Endothelial cell of umbilical vein (primary cell): ENCODE results near the gene GSPT1. TPM values are rescaled to one million over a fixed set of nuclear protein-coding genes. Genes with fewer than 3 reads are reported as not detected.

ENCODE experiments used
- BruUV-seq: library from RNA; stranded (reverse); fragments of 400-500 nt; replicated peaks from 2 replicates; lab custom pipeline; 2021; lab: Mats Ljungman, UMichigan
- CTCF ChIA-PET: fragments of 300-600, 350-600 bp; sonication (Branson Sonifier 250); formaldehyde crosslinking; loops from one replicate; lab custom pipeline; 2021; ENCODE audit warnings: antibody characterized with exemption, inconsistent platforms; lab: Charles Lee
- POLR2A ChIA-PET: fragments of 300-600, 350-600 bp; sonication (Branson Sonifier 250); formaldehyde crosslinking; loops from one replicate; lab custom pipeline; 2021; ENCODE audit warnings: antibody characterized with exemption, inconsistent platforms; lab: Charles Lee
- DNase-seq: peaks from one replicate; pipeline ENCODE4 v3.0.0-alpha.2; 2011; ENCODE audit warnings: low read depth, low spot score
- FAIRE-seq: peaks from 2 replicates; lab custom pipeline; 2011; peaks lifted over from hg19 to GRCh38; lab: Jason Lieb, UNC
- H2AFZ ChIP-seq: 2 replicates; pipeline ENCODE4 v1.6.0; 2012; ENCODE audit warnings: low read depth, low read length, control low read depth, inconsistent platforms
- H3K27ac ChIP-seq: 2 replicates; pipeline ENCODE4 v1.5.1; 2011; ENCODE audit warnings: low read depth, mild to moderate bottlenecking, control low read depth, low read length, moderate library complexity; ENCODE audit not compliant: insufficient read depth
- H3K27me3 ChIP-seq, 2 experiments: 2 replicates each; pipeline versions ENCODE4 v1.6.0 to v1.6.1; 2011; ENCODE audit warnings: low read length in 2 of 2, mixed read lengths in 1 of 2; ENCODE audit not compliant: control insufficient read depth in 2 of 2, insufficient read depth in 2 of 2
- H3K36me3 ChIP-seq, 2 experiments: 2 replicates in 1 of 2; 3 replicates in 1 of 2; pipeline ENCODE4 v1.5.1; 2011; ENCODE audit warnings: low read length in 2 of 2, mild to moderate bottlenecking in 1 of 2, moderate library complexity in 1 of 2; ENCODE audit not compliant: control insufficient read depth in 2 of 2, insufficient read depth in 2 of 2; ENCODE audit errors: extremely low read depth in 1 of 2
- H3K4me1 ChIP-seq: 3 replicates; pipeline ENCODE4 v1.5.1; 2011; ENCODE audit warnings: mild to moderate bottlenecking, low read length; ENCODE audit not compliant: control insufficient read depth, insufficient read depth; ENCODE audit errors: extremely low read depth
- H3K4me2 ChIP-seq: 2 replicates; pipeline ENCODE4 v1.6.1; 2011; ENCODE audit warnings: low read length, control low read depth, mixed read lengths; ENCODE audit not compliant: insufficient read depth
- H3K4me3 ChIP-seq, 3 experiments: fragments of 200-600 bp in 1 of 3; sonication (generic), shearing (Covaris generic) in 1 of 3; replicated peaks in 1 of 3; 2 replicates each; pipeline ENCODE4 v1.5.1; 2011 to 2016; ENCODE audit warnings: control low read depth in 3 of 3, low read length in 3 of 3, mild to moderate bottlenecking in 2 of 3, inconsistent platforms in 1 of 3, low read depth in 1 of 3, moderate library complexity in 1 of 3; ENCODE audit not compliant: insufficient read depth in 1 of 3
- H3K79me2 ChIP-seq: 2 replicates; pipeline ENCODE4 v1.6.0; 2012; ENCODE audit warnings: low read length, inconsistent platforms; ENCODE audit not compliant: control insufficient read depth, insufficient read depth
- H3K9ac ChIP-seq: replicated peaks from 2 replicates; pipeline ENCODE3; 2011; ENCODE audit warnings: low read length, control low read depth; ENCODE audit not compliant: insufficient read depth; ENCODE audit errors: extremely low read depth
- H3K9me1 ChIP-seq: replicated peaks from 3 replicates; pipeline ENCODE4 v1.6.0; 2011; ENCODE audit warnings: mild to moderate bottlenecking, low read length; ENCODE audit not compliant: control insufficient read depth, insufficient read depth; ENCODE audit errors: extremely low read depth
- H3K9me3 ChIP-seq: replicated peaks from 2 replicates; pipeline ENCODE4 v1.5.1; 2012; ENCODE audit warnings: low read length, inconsistent platforms; ENCODE audit not compliant: control insufficient read depth, insufficient read depth
- H4K20me1 ChIP-seq: replicated peaks from 2 replicates; pipeline ENCODE3; 2011; ENCODE audit warnings: mild to moderate bottlenecking, low read length; ENCODE audit not compliant: control insufficient read depth, insufficient read depth; ENCODE audit errors: extremely low read depth
- CTCF ChIP-seq, 2 donors: IDR thresholded peaks; 1 replicate in 1 of 2; 2 replicates in 1 of 2; pipeline ENCODE4 v1.5.1; 2011; ENCODE audit warnings: low read length in 2 of 2, mild to moderate bottlenecking in 2 of 2, moderate library complexity in 2 of 2, control low read depth in 1 of 2, inconsistent platforms in 1 of 2, low read depth in 1 of 2; ENCODE audit not compliant: insufficient read depth in 1 of 2; ENCODE audit errors: extremely low read depth in 1 of 2
- EZH2 ChIP-seq: IDR thresholded peaks from 2 replicates; pipeline ENCODE4 v1.6.1; 2012; ENCODE audit warnings: borderline replicate concordance, low read depth, mild to moderate bottlenecking, moderate library complexity, low read length, inconsistent platforms; ENCODE audit not compliant: severe bottlenecking
- FOS ChIP-seq: IDR thresholded peaks from 2 replicates; pipeline ENCODE4 v1.6.1; 2011; ENCODE audit warnings: mild to moderate bottlenecking, low read length, moderate library complexity, borderline replicate concordance; ENCODE audit not compliant: insufficient read depth
- GATA2 ChIP-seq: IDR thresholded peaks from 2 replicates; pipeline ENCODE4 v1.7.0; 2011; ENCODE audit warnings: low read depth, mild to moderate bottlenecking, moderate library complexity, mixed read lengths, low read length; ENCODE audit not compliant: insufficient read length, insufficient read depth
- JUN ChIP-seq: IDR thresholded peaks from 2 replicates; pipeline ENCODE4 v1.6.1; 2011; ENCODE audit warnings: borderline replicate concordance, low read depth; ENCODE audit not compliant: insufficient read length, insufficient read depth
- MAX ChIP-seq: IDR thresholded peaks from 2 replicates; pipeline ENCODE4 v1.6.1; 2011; ENCODE audit not compliant: insufficient read depth, insufficient read length
- MYC ChIP-seq: IDR thresholded peaks from one replicate; pipeline ENCODE4 v1.6.1; 2011; ENCODE audit warnings: mild to moderate bottlenecking, low read depth, low read length
- POLR2A ChIP-seq: IDR thresholded peaks from 2 replicates; pipeline ENCODE4 v1.6.1; 2012; ENCODE audit warnings: low read depth, mild to moderate bottlenecking, control low read depth, low read length
- POLR2AphosphoS5 ChIP-seq: IDR thresholded peaks from 2 replicates; pipeline ENCODE4 v1.6.1; 2012; ENCODE audit warnings: low read depth, mild to moderate bottlenecking, control low read depth, low read length, moderate library complexity; ENCODE audit not compliant: insufficient read depth
- dilution Hi-C: fragments of 300-500 bp; cut with MboI; formaldehyde crosslinking; loops from one replicate; pipeline ENCODE4 v1.15.0; 2019; ENCODE audit warnings: low sequenced_read_pairs; ENCODE audit not compliant: extremely low pct_ligation_motif_present
- intact Hi-C: fragments of 100-400 bp; cut with micrococcal nuclease; formaldehyde crosslinking; loops from one replicate; pipeline ENCODE4 v1.10.0; 2022
- polyA plus RNA-seq, 4 experiments: library from polyadenylated mRNA; depleted of rRNA in 3 of 4; stranded (reverse) in 3 of 4; unstranded in 1 of 4; fragments of >200 nt; gene quantifications; 2 replicates each; pipeline versions ENCODE4 v1.2.1 to v1.2.3, GENCODE V29; 2011 to 2012; ENCODE audit warnings: missing spikeins in 1 of 4
- total RNA-seq: library from RNA; stranded (reverse); gene quantifications from 2 replicates; pipeline ENCODE4 v1.2.3, GENCODE V29; 2021

Gene GSPT1
- total and polyA plus RNA-seq, 2 donors (not counting 3 experiments of a cell fraction or from before 2014, with no cell fraction given): 40.3 to 152 TPM

GRCh38 chr16:11848842-11849241, 66.9 kb downstream of the GSPT1 start:
- dilution Hi-C loops: no loop called here
- DNase-seq: no peak
- H3K36me3 ChIP-seq: peaks cover 18 to 22% of the 10 kb centered on the region in 2 experiments

More at GRCh38 chr16:11848842-11849241, 66.9 kb downstream of the GSPT1 start:
- H3K4me2 ChIP-seq: no peak overlapping the region
- no peak for TF ChIP-seq POLR2AphosphoS5
- no peak for TF ChIP-seq POLR2A
- TF ChIP-seq MYC: no peak
- no peak for TF ChIP-seq CTCF (IDR thresholded peaks at IDR 0.05; ENCODE audit: extremely low read depth in 1 of 2, insufficient read depth in 1 of 2, low read depth in 1 of 2, low read length in 2 of 2)
- no peak for TF ChIP-seq MAX
- no peak for TF ChIP-seq EZH2
- TF ChIP-seq JUN: no peak
- TF ChIP-seq FOS: no peak
- no peak for TF ChIP-seq GATA2
- H4K20me1 ChIP-seq: no peaks in the 10 kb centered on the region
- CTCF ChIA-PET: interaction anchor here (1.5 to 1.7 kb wide), 2 partner anchors 16 to 219 kb away, joined by 3 to 7 read pairs; no protein-coding TSS in a partner anchor
- POLR2A ChIA-PET: no interaction called here
- H3K4me3 ChIP-seq: no peak overlapping the region
- BruUV-seq: no TSS peak
- H3K4me1 ChIP-seq: peaks cover 11% of the 10 kb centered on the region
- no peaks in the 10 kb centered on the region for H3K9me3 ChIP-seq
- H3K79me2 ChIP-seq: peaks cover 55% of the 10 kb centered on the region
- no peaks in the 10 kb centered on the region for H3K27me3 ChIP-seq
- H2AFZ ChIP-seq: no peak overlapping the region
- intact Hi-C loops: no loop called here
- H3K9me1 ChIP-seq: no peaks in the 10 kb centered on the region
- H3K9ac ChIP-seq: no peak overlapping the region
- H3K27ac ChIP-seq: no peak overlapping the region
- no peak for FAIRE-seq
